ENCODE data around the gene CD164. TPM values are rescaled to one million over a fixed set of nuclear protein-coding genes. Genes with fewer than 3 reads are reported as not detected.
"Not testable (repeated sequence)": the region's sequence is repeated elsewhere in the genome, so short reads cannot be mapped to it uniquely, and the experiment has no call there.

Gene CD164
- total RNA-seq, 1 donor from 2014 or later: 606 TPM

GRCh38 chr6:109342911-109343310 is 39.4 kb downstream of the CD164 start:
- no peak for DNase-seq (ENCODE audit: low spot score)

- DNase-seq (ENCODE audit: low spot score): peak; percentile 32
These were observed 39.8 kb downstream of the CD164 start for GRCh38 chr6:109342506-109342905.

- DNase-seq (ENCODE audit: low spot score): no peak
These were observed 41.5 kb downstream of the CD164 start for GRCh38 chr6:109340811-109341210.

- no peak for DNase-seq (ENCODE audit: low spot score)
These were observed 42.2 kb downstream of the CD164 start for GRCh38 chr6:109339906-109340678.

GRCh38 chr6:109336221-109336961 is 45.9 kb downstream of the CD164 start:
- DNase-seq (ENCODE audit: low spot score): peak; percentile 80

GRCh38 chr6:109333870-109334269 is 48.4 kb downstream of the CD164 start:
- not testable (repeated sequence) for DNase-seq (ENCODE audit: low spot score)

GRCh38 chr6:109332748-109333147 is 49.5 kb downstream of the CD164 start:
- DNase-seq (ENCODE audit: low spot score): peak; percentile 28

- DNase-seq (ENCODE audit: low spot score): no peak
These were observed 51.2 kb downstream of the CD164 start for GRCh38 chr6:109331081-109331480.

GRCh38 chr6:109330263-109330662 is 52.0 kb downstream of the CD164 start:
- no peak for DNase-seq (ENCODE audit: low spot score)

- DNase-seq (ENCODE audit: low spot score): no peak
These were observed 53.6 kb downstream of the CD164 start for GRCh38 chr6:109328629-109329028.

GRCh38 chr6:109327959-109328358 is 54.3 kb downstream of the CD164 start:
- no peak for DNase-seq (ENCODE audit: low spot score)

- DNase-seq (ENCODE audit: low spot score): no peak
These were observed 54.8 kb downstream of the CD164 start for GRCh38 chr6:109327491-109327890.

GRCh38 chr6:109326351-109326750 is 55.9 kb downstream of the CD164 start:
- no peak for DNase-seq (ENCODE audit: low spot score)

GRCh38 chr6:109325400-109325801 is 56.9 kb downstream of the CD164 start:
- DNase-seq (ENCODE audit: low spot score): no peak

GRCh38 chr6:109323241-109323640 is 59.0 kb downstream of the CD164 start:
- DNase-seq (ENCODE audit: low spot score): no peak

GRCh38 chr6:109322825-109323224 is 59.4 kb downstream of the CD164 start:
- peak; percentile 25 for DNase-seq (ENCODE audit: low spot score)

GRCh38 chr6:109321752-109322151 is 60.5 kb downstream of the CD164 start:
- no peak for DNase-seq (ENCODE audit: low spot score)

- no peak for DNase-seq (ENCODE audit: low spot score)
These were observed 62.2 kb downstream of the CD164 start for GRCh38 chr6:109320072-109320471.

GRCh38 chr6:109318328-109318876 is 63.9 kb downstream of the CD164 start:
- DNase-seq (ENCODE audit: low spot score): peak; percentile 67

- DNase-seq (ENCODE audit: low spot score): no peak
These were observed 65.4 kb downstream of the CD164 start for GRCh38 chr6:109316909-109317308.
